Panc1 (cell line): ENCODE data around the gene TDRD10. TPM values are rescaled to one million over a fixed set of nuclear protein-coding genes. Genes with fewer than 3 reads are reported as not detected.
A peak's percentile ranks its signal among the peaks of the same experiment; 100 is the strongest.

Experiments
- ATAC-seq: fragments of 200-7000 bp; cut with Tn5 transposase; 2 replicates; pipeline ENCODE4 v1.9.1; 2020; ENCODE audit warnings: mild to moderate bottlenecking, moderate library complexity
- BruUV-seq: library from RNA; stranded (reverse); fragments of 400-500 nt; replicated peaks from 2 replicates; lab custom pipeline; 2021; lab: Mats Ljungman, UMichigan
- CTCF ChIA-PET: fragments of 300-600 bp; sonication (Branson Sonifier 250); formaldehyde crosslinking; loops from one replicate; lab custom pipeline; 2022; ENCODE audit warnings: antibody characterized with exemption; lab: Charles Lee
- POLR2A ChIA-PET: fragments of 300-600 bp; sonication (Branson Sonifier 250); formaldehyde crosslinking; loops from one replicate; lab custom pipeline; 2022; ENCODE audit warnings: antibody characterized with exemption; lab: Charles Lee
- DNase-seq: peaks from one replicate; pipeline ENCODE4 v3.0.0-alpha.2; 2010; ENCODE audit warnings: low read depth, low spot score
- H3K27ac ChIP-seq: 2 replicates; pipeline ENCODE4 v1.5.1; 2011; ENCODE audit warnings: mild to moderate bottlenecking, low read length, inconsistent platforms
- H3K27me3 ChIP-seq: fragments of 200-500 bp; sonication (Bioruptor generic); 2 replicates; pipeline ENCODE4 v1.6.0; 2014; ENCODE audit warnings: low read length, inconsistent platforms; ENCODE audit not compliant: control insufficient read depth, insufficient read depth
- H3K36me3 ChIP-seq: fragments of 200-500 bp; sonication (Bioruptor generic); 2 replicates; pipeline ENCODE4 v1.5.1; 2014; ENCODE audit warnings: inconsistent platforms, mild to moderate bottlenecking, low read length, moderate library complexity; ENCODE audit not compliant: control insufficient read depth, insufficient read depth
- H3K4me1 ChIP-seq: 2 replicates; pipeline ENCODE4 v1.5.1; 2011; ENCODE audit warnings: inconsistent platforms, mild to moderate bottlenecking, low read length, moderate library complexity; ENCODE audit not compliant: control insufficient read depth, insufficient read depth
- H3K4me3 ChIP-seq, 2 experiments: 2 replicates each; pipeline ENCODE4 v1.5.1; 2011 to 2012; ENCODE audit warnings: low read depth in 2 of 2, low read length in 2 of 2, mild to moderate bottlenecking in 2 of 2, inconsistent platforms in 1 of 2, moderate library complexity in 1 of 2
- H3K9me3 ChIP-seq: fragments of 200-500 bp; sonication (Bioruptor generic); 2 replicates; pipeline ENCODE4 v1.5.1; 2014; ENCODE audit warnings: low read depth, mild to moderate bottlenecking, inconsistent platforms, low read length, moderate library complexity; ENCODE audit not compliant: control insufficient read depth, insufficient read depth
- CTCF ChIP-seq: fragments of 450-650 bp; IDR thresholded peaks from 2 replicates; pipeline ENCODE4 v1.5.1; 2017; ENCODE audit warnings: mild to moderate bottlenecking
- POLR2AphosphoS5 ChIP-seq: IDR thresholded peaks from 2 replicates; pipeline ENCODE4 v1.6.1; 2012; ENCODE audit warnings: mild to moderate bottlenecking, low read depth, low read length, moderate library complexity
- REST ChIP-seq, 2 experiments: IDR thresholded peaks; 2 replicates each; pipeline ENCODE4 v1.6.1; 2011 to 2012; ENCODE audit warnings: low read depth in 2 of 2, control low read depth in 1 of 2, low read length in 1 of 2, mild to moderate bottlenecking in 1 of 2, moderate library complexity in 1 of 2; ENCODE audit not compliant: insufficient read depth in 1 of 2
- SIN3A ChIP-seq: IDR thresholded peaks from 2 replicates; pipeline ENCODE4 v1.6.1; 2012; ENCODE audit warnings: low read depth, mild to moderate bottlenecking, low read length, moderate library complexity, borderline replicate concordance; ENCODE audit not compliant: insufficient read depth
- TCF7L2 ChIP-seq: IDR thresholded peaks from 2 replicates; pipeline ENCODE4 v1.6.1; 2011; ENCODE audit warnings: mild to moderate bottlenecking, low read depth, low read length, inconsistent platforms
- in situ Hi-C: cut with HindIII; loops from 2 replicates; pipeline ENCODE4 v1.10.0; 2016; ENCODE audit warnings: low sequenced_read_pairs, low pct_unique_long_range_greater_than_20kb
- intact Hi-C: fragments of 100-400 bp; cut with micrococcal nuclease; formaldehyde crosslinking; loops from one replicate; pipeline ENCODE4 v1.10.0; 2022; ENCODE audit not compliant: unreplicated experiment
- total RNA-seq: library from RNA; stranded (reverse); gene quantifications from one replicate; pipeline ENCODE4 v1.2.1, GENCODE V29; 2021; ENCODE audit not compliant: unreplicated experiment

Gene TDRD10
- total RNA-seq, 1 experiment from 2014 or later = not detected

- DNase-seq (no peak), ATAC-seq (no peak)
Observed at GRCh38 chr1:154575951-154576566, 74.0 kb downstream of the TDRD10 start.

GRCh38 chr1:154577346-154578057 lies 75.5 kb downstream of the TDRD10 start:
- Histone ChIP-seq H3K4me1 (no peaks in the 10 kb centered on the region), H3K36me3 (peaks cover 5% of the 10 kb centered on the region; the same call in 1 of the 2 replicates), H3K27me3 (no peaks in the 10 kb centered on the region), H3K9me3 (no peaks in the 10 kb centered on the region), H3K27ac (no peak overlapping the region), H3K4me3 (no peak overlapping the region)
- ChIA-PET POLR2A (no interaction called here), CTCF (no interaction called here)
- no TSS peak for BruUV-seq
- DNase-seq = no peak
- ATAC-seq = peak; percentile 7; the same call in 1 of the 2 replicates
- in situ Hi-C loops = no loop called here
- intact Hi-C loops = no loop called here
- TF ChIP-seq CTCF (no peak), REST (IDR thresholded peaks at IDR 0.05; ENCODE audit: insufficient read depth in 1 of 2, low read depth in 2 of 2, low read length in 1 of 2) (no peak), TCF7L2 (no peak), POLR2AphosphoS5 (no peak)

More at GRCh38 chr1:154575951-154576566, 74.0 kb downstream of the TDRD10 start:
- no TSS peak for BruUV-seq
- no peak overlapping the region for H3K27ac ChIP-seq
- H3K4me3 ChIP-seq = no peak overlapping the region
- no peaks in the 10 kb centered on the region for H3K4me1 ChIP-seq
- ChIA-PET CTCF (no interaction called here), POLR2A (no interaction called here)
- H3K27me3 ChIP-seq = no peaks in the 10 kb centered on the region
- no peak for TF ChIP-seq CTCF
- no peak for TF ChIP-seq POLR2AphosphoS5
- TF ChIP-seq REST (IDR thresholded peaks at IDR 0.05; ENCODE audit: insufficient read depth in 1 of 2, low read depth in 2 of 2, low read length in 1 of 2) = no peak
- TF ChIP-seq SIN3A = no peak
- TF ChIP-seq TCF7L2 = no peak
- H3K9me3 ChIP-seq = no peaks in the 10 kb centered on the region
- H3K36me3 ChIP-seq = peaks cover 5% of the 10 kb centered on the region; the same call in 1 of the 2 replicates
- in situ Hi-C loops = no loop called here
- intact Hi-C loops = no loop called here
